Hepatocyte (in vitro differentiated cells): ENCODE measurements around the gene GABRD.

Source experiments
- EZH2 ChIP-seq: fragments of 200-600 bp; sonication (generic); IDR thresholded peaks from 2 replicates; pipeline ENCODE4 v1.6.1; 2016; ENCODE audit warnings: antibody characterized with exemption, mild to moderate bottlenecking, borderline replicate concordance
- TF ChIP-seq, protein P1 (sequence below): fragments of 200-600 bp; sonication (generic); IDR thresholded peaks from 2 replicates; pipeline ENCODE4 v1.5.1; 2016; ENCODE audit warnings: antibody characterized with exemption, mild to moderate bottlenecking; ENCODE audit not compliant: poor library complexity

DNA sequence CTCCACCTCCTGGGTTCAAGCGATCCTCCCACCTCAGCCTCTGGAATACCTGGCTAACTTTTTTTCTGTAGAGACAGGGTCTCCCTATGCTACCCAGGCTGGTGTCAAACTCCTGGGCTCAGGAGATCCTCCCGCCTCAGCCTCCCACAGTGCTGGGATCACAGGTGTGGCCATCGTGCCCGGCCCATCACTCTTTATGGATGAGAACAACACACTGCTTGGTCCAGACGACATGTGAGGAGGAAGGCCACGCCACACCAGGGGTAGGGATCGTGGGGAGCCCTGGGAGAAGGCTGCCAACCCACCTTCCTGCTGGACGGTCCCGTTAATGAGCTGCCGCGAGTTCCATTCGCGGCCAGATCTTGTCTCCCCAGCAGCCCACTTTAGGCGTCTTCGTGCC, 5.0 kb upstream of the GABRD start:
- TF ChIP-seq, protein P1, sequence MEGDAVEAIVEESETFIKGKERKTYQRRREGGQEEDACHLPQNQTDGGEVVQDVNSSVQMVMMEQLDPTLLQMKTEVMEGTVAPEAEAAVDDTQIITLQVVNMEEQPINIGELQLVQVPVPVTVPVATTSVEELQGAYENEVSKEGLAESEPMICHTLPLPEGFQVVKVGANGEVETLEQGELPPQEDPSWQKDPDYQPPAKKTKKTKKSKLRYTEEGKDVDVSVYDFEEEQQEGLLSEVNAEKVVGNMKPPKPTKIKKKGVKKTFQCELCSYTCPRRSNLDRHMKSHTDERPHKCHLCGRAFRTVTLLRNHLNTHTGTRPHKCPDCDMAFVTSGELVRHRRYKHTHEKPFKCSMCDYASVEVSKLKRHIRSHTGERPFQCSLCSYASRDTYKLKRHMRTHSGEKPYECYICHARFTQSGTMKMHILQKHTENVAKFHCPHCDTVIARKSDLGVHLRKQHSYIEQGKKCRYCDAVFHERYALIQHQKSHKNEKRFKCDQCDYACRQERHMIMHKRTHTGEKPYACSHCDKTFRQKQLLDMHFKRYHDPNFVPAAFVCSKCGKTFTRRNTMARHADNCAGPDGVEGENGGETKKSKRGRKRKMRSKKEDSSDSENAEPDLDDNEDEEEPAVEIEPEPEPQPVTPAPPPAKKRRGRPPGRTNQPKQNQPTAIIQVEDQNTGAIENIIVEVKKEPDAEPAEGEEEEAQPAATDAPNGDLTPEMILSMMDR, result no peak
- no peak for TF ChIP-seq EZH2
